Uterus (tissue), 2 donors: ENCODE data around the gene FAM229A.

ENCODE experiments used
- CTCF ChIP-seq, 4 experiments: fragments of 200-600 bp in 2 of 4; fragments of 450-650 bp in 2 of 4; sonication (generic) in 2 of 4; IDR thresholded peaks; one replicate each; pipeline ENCODE4 v1.5.1; 2016 to 2019; ENCODE audit warnings: antibody characterized with exemption in 4 of 4, mild to moderate bottlenecking in 2 of 4, moderate library complexity in 1 of 4
- POLR2A ChIP-seq, 2 donors: fragments of 450-650 bp; IDR thresholded peaks; one replicate each; pipeline ENCODE4 v1.6.1; 2016; ENCODE audit warnings: antibody characterized with exemption in 2 of 2, mild to moderate bottlenecking in 1 of 2, moderate library complexity in 1 of 2

- no peak for TF ChIP-seq CTCF (IDR thresholded peaks at IDR 0.05)
- TF ChIP-seq POLR2A (IDR thresholded peaks at IDR 0.05): no peak
These were observed 8.9 kb downstream of the FAM229A start for GRCh38 chr1:32353431-32353830.
